Ishikawa (cell line): ENCODE results near the gene FLT1.

ENCODE experiments used
- CEBPB ChIP-seq: IDR thresholded peaks from 2 replicates; pipeline ENCODE4 v1.6.1; 2012
- CREB1 ChIP-seq: IDR thresholded peaks from 2 replicates; pipeline ENCODE4 v1.6.1; 2012; ENCODE audit warnings: low read depth
- EGR1 ChIP-seq: IDR thresholded peaks from 2 replicates; pipeline ENCODE4 v1.6.1; 2012
- EP300 ChIP-seq: IDR thresholded peaks from 2 replicates; pipeline ENCODE4 v1.6.1; 2012; ENCODE audit warnings: borderline replicate concordance
- FOXM1 ChIP-seq: IDR thresholded peaks from 2 replicates; pipeline ENCODE4 v1.6.1; 2012; ENCODE audit warnings: low read depth, borderline replicate concordance
- NFIC ChIP-seq: IDR thresholded peaks from 2 replicates; pipeline ENCODE4 v1.6.1; 2012
- RAD21 ChIP-seq: IDR thresholded peaks from 2 replicates; pipeline ENCODE4 v1.6.1; 2012; ENCODE audit warnings: low read depth
- REST ChIP-seq: IDR thresholded peaks from 2 replicates; pipeline ENCODE4 v1.6.1; 2012; ENCODE audit warnings: low read depth, mild to moderate bottlenecking
- TAF1 ChIP-seq: IDR thresholded peaks from 2 replicates; pipeline ENCODE4 v1.6.1; 2012; ENCODE audit warnings: low read depth, mild to moderate bottlenecking
- TCF12 ChIP-seq: IDR thresholded peaks from 2 replicates; pipeline ENCODE4 v1.6.1; 2012; ENCODE audit warnings: low read depth
- TEAD4 ChIP-seq: IDR thresholded peaks from 2 replicates; pipeline ENCODE4 v1.6.1; 2012
- YY1 ChIP-seq: IDR thresholded peaks from 2 replicates; pipeline ENCODE4 v1.6.1; 2012; ENCODE audit warnings: low read depth
- ZBTB7A ChIP-seq: IDR thresholded peaks from 2 replicates; pipeline ENCODE4 v1.6.1; 2012; ENCODE audit warnings: low read depth
- TF ChIP-seq, protein P1 (sequence below): IDR thresholded peaks from 2 replicates; pipeline ENCODE4 v1.6.1; 2012
- TF ChIP-seq, protein P2 (sequence below): IDR thresholded peaks from 2 replicates; pipeline ENCODE4 v1.6.1; 2012

Gene FLT1

DNA sequence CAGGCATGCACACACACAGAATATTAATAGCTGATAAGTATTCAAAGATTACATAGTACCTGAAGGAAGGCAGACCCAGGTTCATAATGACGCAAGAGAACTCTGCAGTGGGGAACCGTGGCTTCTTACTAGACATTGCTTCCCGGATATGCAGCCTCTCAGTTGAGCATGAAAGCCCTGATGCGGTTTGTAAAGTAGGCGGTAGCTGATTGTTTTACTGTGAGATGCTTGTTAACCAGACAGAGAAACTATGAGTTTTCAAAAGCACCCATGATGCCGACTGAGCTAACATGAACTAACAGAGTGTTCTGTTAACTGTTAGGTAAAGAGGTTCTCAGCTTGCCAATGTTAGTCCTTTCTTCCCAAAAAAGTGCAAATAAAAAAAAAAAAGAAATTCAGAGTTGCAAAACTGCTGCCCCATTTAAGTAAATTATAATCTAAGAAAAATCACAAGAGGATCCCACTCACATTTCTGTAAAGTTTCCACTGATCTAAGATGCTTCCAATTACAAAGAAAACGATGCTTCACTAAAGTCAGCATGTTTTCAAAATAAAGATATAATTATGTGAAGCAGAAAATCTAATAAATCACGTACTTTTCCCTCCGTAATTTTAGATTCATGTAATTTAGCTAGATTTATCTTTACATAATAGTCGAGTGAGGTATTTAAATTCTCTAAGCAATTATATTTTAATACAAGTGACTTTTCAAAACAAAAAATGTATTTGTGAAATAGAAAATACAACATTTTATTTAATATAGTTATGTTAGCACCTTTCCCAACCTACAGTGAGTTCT lies 2.2 kb downstream of the FLT1 start:
- TF ChIP-seq CEBPB (no peak), EGR1 (no peak), REST (no peak), ZBTB7A (no peak), CREB1 (no peak), NFIC (no peak), TCF12 (no peak), TAF1 (no peak), TEAD4 (no peak), EP300 (no peak)
- TF ChIP-seq, protein P1, sequence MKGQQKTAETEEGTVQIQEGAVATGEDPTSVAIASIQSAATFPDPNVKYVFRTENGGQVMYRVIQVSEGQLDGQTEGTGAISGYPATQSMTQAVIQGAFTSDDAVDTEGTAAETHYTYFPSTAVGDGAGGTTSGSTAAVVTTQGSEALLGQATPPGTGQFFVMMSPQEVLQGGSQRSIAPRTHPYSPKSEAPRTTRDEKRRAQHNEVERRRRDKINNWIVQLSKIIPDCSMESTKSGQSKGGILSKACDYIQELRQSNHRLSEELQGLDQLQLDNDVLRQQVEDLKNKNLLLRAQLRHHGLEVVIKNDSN, result no peak

DNA sequence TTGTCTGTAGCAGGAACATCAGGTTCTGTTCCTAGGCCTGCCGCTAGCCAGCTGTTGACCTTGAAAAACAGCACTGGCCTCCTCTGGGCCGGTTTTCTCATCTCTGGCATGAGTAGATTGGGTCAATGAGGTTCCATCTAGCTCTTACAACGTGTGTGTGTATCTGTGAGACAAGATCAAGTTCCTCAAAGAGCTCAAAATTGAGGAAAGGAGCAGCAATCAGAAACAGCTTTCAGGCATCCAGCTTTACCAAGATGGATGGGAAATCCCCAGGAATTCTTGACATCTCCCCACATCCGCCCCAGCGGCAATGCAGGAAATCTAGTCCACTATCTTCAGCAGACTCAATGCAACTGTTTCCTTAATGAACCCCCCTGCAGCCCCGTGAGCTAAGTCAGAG lies 4.9 kb downstream of the FLT1 start:
- TF ChIP-seq RAD21 (no peak), FOXM1 (no peak), YY1 (no peak), NFIC (no peak)
- TF ChIP-seq, protein P2, sequence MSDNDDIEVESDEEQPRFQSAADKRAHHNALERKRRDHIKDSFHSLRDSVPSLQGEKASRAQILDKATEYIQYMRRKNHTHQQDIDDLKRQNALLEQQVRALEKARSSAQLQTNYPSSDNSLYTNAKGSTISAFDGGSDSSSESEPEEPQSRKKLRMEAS, result no peak

GRCh38 chr13:28489524-28489931 lies 5.4 kb downstream of the FLT1 start:
- TF ChIP-seq, protein P1, result no peak
- TF ChIP-seq EGR1 (no peak), YY1 (no peak)

- TF ChIP-seq EP300 (no peak), FOXM1 (no peak), EGR1 (no peak), CEBPB (no peak), RAD21 (no peak), REST (no peak), CREB1 (no peak), TEAD4 (no peak), ZBTB7A (no peak), YY1 (no peak), TCF12 (no peak), TAF1 (no peak)
- TF ChIP-seq, protein P2, result no peak
- TF ChIP-seq, protein P1, result no peak
These were observed 6.4 kb downstream of the FLT1 start for GRCh38 chr13:28488376-28489005.

DNA sequence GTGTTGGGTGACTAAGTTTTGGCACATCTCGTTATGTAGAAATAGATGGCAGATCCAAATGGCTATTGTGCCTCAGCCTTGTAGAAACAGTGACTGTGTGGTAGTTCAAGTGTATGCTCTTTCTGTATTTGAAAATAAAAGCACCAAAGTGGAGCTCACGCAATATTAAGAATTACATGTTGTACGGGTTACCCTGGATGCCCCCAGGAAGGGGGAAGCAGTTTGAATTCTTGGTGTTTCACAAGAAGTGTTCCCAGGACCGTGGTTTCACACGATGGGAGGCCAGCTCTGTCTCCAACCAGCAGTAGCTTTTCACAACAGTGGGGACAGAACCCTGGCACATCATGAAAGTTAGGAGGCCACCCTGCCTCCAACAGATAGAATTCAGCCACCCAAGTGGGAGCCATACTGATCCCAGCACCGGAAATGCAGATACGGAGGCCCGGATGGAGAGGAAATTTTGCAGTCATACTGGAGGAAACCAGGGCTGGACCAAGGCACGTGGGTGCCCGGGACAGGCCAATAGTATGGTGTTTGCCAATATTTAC lies 8.9 kb downstream of the FLT1 start:
- TF ChIP-seq CREB1, result no peak
- no peak for TF ChIP-seq RAD21
- TF ChIP-seq ZBTB7A, result no peak
- TF ChIP-seq REST, result no peak
- no peak for TF ChIP-seq CEBPB
- TF ChIP-seq TAF1, result no peak
- no peak for TF ChIP-seq YY1
- no peak for TF ChIP-seq TEAD4
- TF ChIP-seq, protein P2, result no peak
- no peak for TF ChIP-seq EP300
- TF ChIP-seq, protein P1, result no peak
- no peak for TF ChIP-seq NFIC
- no peak for TF ChIP-seq TCF12
- TF ChIP-seq EGR1, result no peak
